A673 (cell line): ENCODE measurements around the gene PML. TPM values are rescaled to one million over a fixed set of nuclear protein-coding genes. Genes with fewer than 3 reads are reported as not detected.

ENCODE experiments used
- BruUV-seq: library from RNA; stranded (reverse); fragments of 400-500 nt; replicated peaks from 2 replicates; lab custom pipeline; 2021; lab: Mats Ljungman, UMichigan
- CTCF ChIA-PET: fragments of 300-600 bp; sonication (Branson Sonifier 250); formaldehyde crosslinking; loops from one replicate; lab custom pipeline; 2022; ENCODE audit warnings: antibody characterized with exemption; lab: Charles Lee
- POLR2A ChIA-PET: fragments of 300-600 bp; sonication (Branson Sonifier 250); formaldehyde crosslinking; loops from one replicate; lab custom pipeline; 2022; ENCODE audit warnings: antibody characterized with exemption; ENCODE audit not compliant: low non-redundant PET; lab: Charles Lee
- DNase-seq: peaks from one replicate; pipeline ENCODE4 v3.0.0-alpha.2; 2015; ENCODE audit warnings: low spot score
- H3K27ac ChIP-seq: fragments of 200-600 bp; sonication (generic); 2 replicates; pipeline ENCODE4 v1.5.1; 2016; ENCODE audit warnings: mixed run types, low read depth, mild to moderate bottlenecking, mixed read lengths, antibody characterized with exemption, low read length; ENCODE audit not compliant: poor library complexity, severe bottlenecking
- H3K27me3 ChIP-seq: fragments of 200-600 bp; sonication (generic); replicated peaks from 2 replicates; pipeline ENCODE4 v1.6.1; 2017; ENCODE audit warnings: mixed run types, low read depth, mild to moderate bottlenecking, mixed read lengths, antibody characterized with exemption, low read length; ENCODE audit not compliant: insufficient read depth, poor library complexity
- H3K36me3 ChIP-seq: fragments of 200-600 bp; sonication (generic); 2 replicates; pipeline ENCODE4 v1.6.1; 2016; ENCODE audit warnings: mixed run types, mild to moderate bottlenecking, mixed read lengths, antibody characterized with exemption, low read length; ENCODE audit not compliant: insufficient read depth, poor library complexity, severe bottlenecking
- H3K4me1 ChIP-seq: fragments of 200-600 bp; sonication (generic); 2 replicates; pipeline ENCODE4 v1.6.1; 2017; ENCODE audit warnings: mixed run types, mild to moderate bottlenecking, mixed read lengths, antibody characterized with exemption, low read length; ENCODE audit not compliant: insufficient read depth, poor library complexity, severe bottlenecking
- H3K4me3 ChIP-seq: fragments of 200-600 bp; sonication (generic); 2 replicates; pipeline ENCODE4 v1.5.1; 2016; ENCODE audit warnings: low read depth, mixed run types, mild to moderate bottlenecking, mixed read lengths, low read length; ENCODE audit not compliant: poor library complexity, severe bottlenecking
- H3K9me3 ChIP-seq: fragments of 200-600 bp; sonication (generic); 2 replicates; pipeline ENCODE4 v1.6.1; 2016; ENCODE audit warnings: mixed run types, low read depth, mild to moderate bottlenecking, mixed read lengths, antibody characterized with exemption, low read length; ENCODE audit not compliant: poor library complexity, severe bottlenecking
- CTCF ChIP-seq: fragments of 300-800, 200-600 bp; sonication (generic); conservative IDR thresholded peaks from 2 replicates; pipeline ENCODE4 v1.5.1; 2017; ENCODE audit warnings: low read depth, mild to moderate bottlenecking, antibody characterized with exemption, low read length, moderate library complexity, mixed read lengths
- EZH2 ChIP-seq: fragments of 200-600 bp; sonication (generic); IDR thresholded peaks from 2 replicates; pipeline ENCODE4 v1.6.1; 2017; ENCODE audit warnings: borderline replicate concordance, low read depth, mild to moderate bottlenecking, mixed read lengths, antibody characterized with exemption, low read length; ENCODE audit not compliant: poor library complexity, severe bottlenecking
- intact Hi-C: fragments of 100-400 bp; cut with micrococcal nuclease; formaldehyde crosslinking; loops from one replicate; pipeline ENCODE4 v1.10.0; 2022; ENCODE audit not compliant: unreplicated experiment
- total RNA-seq: library from RNA; stranded (reverse); gene quantifications from 2 replicates; pipeline ENCODE4 v1.2.3, GENCODE V29; 2021

PML gene
- total RNA-seq, 1 experiment from 2014 or later, result 40.0 TPM

DNA sequence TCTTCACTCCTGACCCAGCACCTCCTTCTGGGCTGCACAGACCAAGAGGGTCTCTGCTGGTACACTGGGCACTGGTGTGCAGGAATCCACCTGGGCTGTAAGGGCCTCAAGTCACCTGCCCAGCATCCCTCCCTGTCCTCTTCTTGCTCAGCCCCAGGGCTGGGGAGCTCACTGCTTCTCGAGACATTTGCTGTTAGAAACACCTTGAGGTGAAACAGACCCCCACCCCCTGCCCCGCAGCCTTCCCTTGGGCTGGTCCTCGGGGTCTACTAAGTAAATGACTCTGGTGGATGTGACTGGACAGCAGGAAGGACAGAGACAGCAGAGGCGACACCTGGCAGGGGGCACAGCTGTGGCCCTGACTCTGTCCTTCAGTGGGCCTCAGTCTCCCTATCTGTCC lies 39.2 kb upstream of the PML start:
- no peak overlapping the region for H3K27ac ChIP-seq
- intact Hi-C loops, result no loop called here

DNA sequence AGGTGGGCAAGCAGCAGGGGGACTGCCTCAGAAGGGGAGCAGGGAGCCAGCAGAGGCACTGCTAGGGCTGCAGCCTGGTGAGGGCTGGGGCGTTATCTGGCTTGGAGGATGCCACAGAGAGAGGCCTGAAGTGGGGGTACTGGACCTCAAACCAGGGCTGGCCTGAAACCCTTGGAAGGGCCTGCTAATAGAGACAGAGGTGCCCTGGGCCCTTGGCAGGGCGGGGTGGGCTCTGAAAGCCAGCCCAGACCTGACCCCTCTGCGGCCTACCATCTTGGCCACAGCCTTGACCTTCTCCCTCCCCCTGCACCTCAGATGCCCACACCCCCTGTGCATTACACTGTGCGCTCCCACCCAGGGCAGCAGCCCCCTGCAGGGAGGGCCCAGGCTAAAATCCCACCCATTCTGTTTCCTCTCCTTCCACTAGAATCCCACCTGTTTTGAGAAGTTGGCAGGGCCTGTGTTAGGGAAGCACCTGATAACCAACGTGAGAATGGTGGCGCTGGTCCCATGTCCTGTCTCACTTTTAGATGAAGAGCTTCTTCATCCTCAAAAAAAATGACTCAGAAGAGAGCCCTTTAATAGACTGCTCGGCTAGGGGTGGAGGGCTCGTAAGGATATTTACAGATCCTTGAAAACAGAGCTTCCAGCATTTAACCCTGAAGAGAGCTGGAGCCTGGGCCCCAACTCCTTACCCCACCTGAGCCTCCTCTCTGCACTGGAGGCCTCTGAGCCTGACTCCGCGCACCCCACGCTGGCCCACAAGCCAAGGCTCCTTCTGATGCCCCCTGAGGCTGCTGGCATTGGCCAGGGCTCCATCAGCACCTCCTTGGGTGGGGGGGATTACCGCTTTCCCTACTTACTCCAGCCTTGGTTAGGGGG lies 38.4 kb upstream of the PML start:
- TF ChIP-seq EZH2, result no peak
- no peak for TF ChIP-seq CTCF
- Histone ChIP-seq H3K27ac (no peak overlapping the region), H3K4me1 (peaks cover 11% of the 10 kb centered on the region), H3K27me3 (no peaks in the 10 kb centered on the region), H3K4me3 (no peak overlapping the region), H3K9me3 (no peaks in the 10 kb centered on the region), H3K36me3 (peaks cover 8% of the 10 kb centered on the region)
- intact Hi-C loops, result no loop called here
- ChIA-PET POLR2A (no interaction called here), CTCF (no interaction called here)
- no TSS peak for BruUV-seq
- DNase-seq, result no peak

More for the DNA sequence above, 39.2 kb upstream of the PML start:
- Histone ChIP-seq H3K4me1 (peaks cover 19% of the 10 kb centered on the region), H3K4me3 (no peak overlapping the region), H3K27me3 (no peaks in the 10 kb centered on the region), H3K36me3 (peaks cover 8% of the 10 kb centered on the region), H3K9me3 (no peaks in the 10 kb centered on the region)
- TF ChIP-seq EZH2 (no peak), CTCF (no peak)
- ChIA-PET CTCF (no interaction called here), POLR2A (no interaction called here)
- no TSS peak for BruUV-seq
- DNase-seq, result no peak

- POLR2A ChIA-PET, result no interaction called here
- Histone ChIP-seq H3K27ac (no peak overlapping the region), H3K9me3 (no peaks in the 10 kb centered on the region), H3K4me1 (peaks cover 5% of the 10 kb centered on the region), H3K27me3 (no peaks in the 10 kb centered on the region), H3K36me3 (peaks cover 8% of the 10 kb centered on the region), H3K4me3 (no peak overlapping the region)
- CTCF ChIA-PET, result no interaction called here
- DNase-seq, result no peak
- intact Hi-C loops, result no loop called here
- BruUV-seq, result no TSS peak
- TF ChIP-seq CTCF, result no peak
- no peak for TF ChIP-seq EZH2
Observed at GRCh38 chr15:73956743-73957135, 37.8 kb upstream of the PML start.
